ENCODE data around the gene PHF1. TPM values are rescaled to one million over a fixed set of nuclear protein-coding genes. Genes with fewer than 3 reads are reported as not detected.
A peak's percentile ranks its signal among the peaks of the same experiment; 100 is the strongest.

Gene PHF1
- total and polyA plus RNA-seq, 4 experiments from 2014 or later, result 61.2 to 220 (median 151) TPM

- CTCF ChIA-PET (ENCODE audit: partially characterized antibody), result no interaction called here
- no peaks in the 10 kb centered on the region for H3K27me3 ChIP-seq (ENCODE audit: insufficient read depth, low read length)
- Mint-ChIP-seq H3K27me3 (no peaks in the 10 kb centered on the region), H3K27ac (peak overlapping the region in 5 of 7 donors; percentile 5 to 87 (median 79)), H3K36me3 (peaks cover 47 to 71% of the 10 kb centered on the region in 2 donors), H3K4me3 (no peak overlapping the region), H3K4me1 (peaks cover 0 to 5% (median under 1%) of the 10 kb centered on the region in 4 donors), H3K9me3 (peaks cover 0 to 2% (median 0%) of the 10 kb centered on the region in 8 donors)
- H3K36me3 ChIP-seq (ENCODE audit: insufficient read depth, low read length), result peaks cover 64% of the 10 kb centered on the region
- DNase-seq, result no peak
- no peak overlapping the region for H3K4me3 ChIP-seq (ENCODE audit: low read length in 2 of 2)
- POLR2A ChIA-PET (ENCODE audit: partially characterized antibody), result interaction anchor here (0.7 to 0.9 kb wide), 3 partner anchors 8 to 16 kb away, joined by 3 to 4 read pairs (median 3); partner anchors contain the start of gene ZBTB9
- no peaks in the 10 kb centered on the region for H3K9me3 ChIP-seq (ENCODE audit: control insufficient read depth in 1 of 2, low read length in 2 of 2)
- H3K27ac ChIP-seq (ENCODE audit: low read depth, low read length), result no peak overlapping the region
- H3K4me1 ChIP-seq (ENCODE audit: insufficient read depth, low read length), result no peaks in the 10 kb centered on the region
- intact Hi-C loops (cut with micrococcal nuclease), result no loop called here
Measured at GRCh38 chr6:33438978-33439594, 28.3 kb downstream of the PHF1 start.

GRCh38 chr6:33439956-33440648 lies 29.3 kb downstream of the PHF1 start:
- H3K27ac Mint-ChIP-seq, result peak overlapping the region in 4 of 7 donors; percentile 16 to 86 (median 80)
- ChIA-PET POLR2A (ENCODE audit: partially characterized antibody) (interaction anchor here (0.7 kb wide), 1 partner anchor 10 kb away, joined by 4 read pairs; no protein-coding TSS in a partner anchor), CTCF (ENCODE audit: partially characterized antibody) (interaction anchor here (0.7 kb wide), 1 partner anchor 11 kb away, joined by 3 read pairs; no protein-coding TSS in a partner anchor)
- H3K4me3 ChIP-seq (ENCODE audit: low read length in 2 of 2), result no peak overlapping the region
- H3K36me3 Mint-ChIP-seq, result peaks cover 47 to 75% of the 10 kb centered on the region in 2 donors
- H3K27me3 ChIP-seq (ENCODE audit: insufficient read depth, low read length), result no peaks in the 10 kb centered on the region
- H3K4me1 ChIP-seq (ENCODE audit: insufficient read depth, low read length), result no peaks in the 10 kb centered on the region
- peaks cover 0 to 4% (median under 1%) of the 10 kb centered on the region in 4 donors for H3K4me1 Mint-ChIP-seq
- peaks cover 66% of the 10 kb centered on the region for H3K36me3 ChIP-seq (ENCODE audit: insufficient read depth, low read length)
- intact Hi-C loops (cut with micrococcal nuclease), result no loop called here
- DNase-seq, result no peak
- H3K9me3 Mint-ChIP-seq, result peaks cover 0 to 2% (median 0%) of the 10 kb centered on the region in 8 donors
- H3K27me3 Mint-ChIP-seq, result no peaks in the 10 kb centered on the region
- H3K9me3 ChIP-seq (ENCODE audit: control insufficient read depth in 1 of 2, low read length in 2 of 2), result no peaks in the 10 kb centered on the region
- no peak overlapping the region for H3K4me3 Mint-ChIP-seq
- H3K27ac ChIP-seq (ENCODE audit: low read depth, low read length), result no peak overlapping the region

- Histone ChIP-seq H3K9me3 (ENCODE audit: control insufficient read depth in 1 of 2, low read length in 2 of 2) (no peaks in the 10 kb centered on the region), H3K36me3 (ENCODE audit: insufficient read depth, low read length) (peaks cover 59% of the 10 kb centered on the region), H3K27me3 (ENCODE audit: insufficient read depth, low read length) (no peaks in the 10 kb centered on the region), H3K4me1 (ENCODE audit: insufficient read depth, low read length) (no peaks in the 10 kb centered on the region), H3K4me3 (ENCODE audit: low read length in 2 of 2) (no peak overlapping the region), H3K27ac (ENCODE audit: low read depth, low read length) (no peak overlapping the region)
- POLR2A ChIA-PET (ENCODE audit: partially characterized antibody), result interaction anchor here (0.9 to 1.4 kb wide), 2 partner anchors 10 to 15 kb away, joined by 3 to 6 read pairs; no protein-coding TSS in a partner anchor
- intact Hi-C loops (cut with micrococcal nuclease), result no loop called here
- Mint-ChIP-seq H3K27ac (peak overlapping the region in 2 of 7 donors; percentile 29 to 74), H3K4me3 (no peak overlapping the region), H3K36me3 (peaks cover 41 to 71% of the 10 kb centered on the region in 2 donors), H3K27me3 (no peaks in the 10 kb centered on the region), H3K4me1 (peaks cover 0 to 4% (median under 1%) of the 10 kb centered on the region in 4 donors), H3K9me3 (peaks cover 0 to 2% (median 0%) of the 10 kb centered on the region in 8 donors)
- no peak for DNase-seq
- CTCF ChIA-PET (ENCODE audit: partially characterized antibody), result interaction anchor here (0.7 to 1.1 kb wide), 2 partner anchors 12 to 50 kb away, joined by 3 to 6 read pairs; no protein-coding TSS in a partner anchor
Measured at GRCh38 chr6:33440649-33441309, 30.0 kb downstream of the PHF1 start.

- no peak overlapping the region for H3K4me3 ChIP-seq (ENCODE audit: low read length in 2 of 2)
- no peak overlapping the region for H3K27ac ChIP-seq (ENCODE audit: low read depth, low read length)
- Mint-ChIP-seq H3K4me1 (peaks cover 0 to 4% (median under 1%) of the 10 kb centered on the region in 4 donors), H3K36me3 (peaks cover 40 to 71% of the 10 kb centered on the region in 2 donors), H3K4me3 (no peak overlapping the region), H3K27me3 (no peaks in the 10 kb centered on the region), H3K9me3 (peaks cover 0 to 2% (median 0%) of the 10 kb centered on the region in 8 donors), H3K27ac (peak overlapping the region in 2 of 7 donors; percentile 29 to 42)
- intact Hi-C loops (cut with micrococcal nuclease), result no loop called here
- ChIA-PET POLR2A (ENCODE audit: partially characterized antibody) (interaction anchor here (0.9 to 1.4 kb wide), 2 partner anchors 10 to 15 kb away, joined by 3 to 6 read pairs; no protein-coding TSS in a partner anchor), CTCF (ENCODE audit: partially characterized antibody) (interaction anchor here (1.1 kb wide), 1 partner anchor 51 kb away, joined by 6 read pairs; no protein-coding TSS in a partner anchor)
- H3K36me3 ChIP-seq (ENCODE audit: insufficient read depth, low read length), result peaks cover 57% of the 10 kb centered on the region
- H3K27me3 ChIP-seq (ENCODE audit: insufficient read depth, low read length), result no peaks in the 10 kb centered on the region
- DNase-seq, result no peak
- H3K9me3 ChIP-seq (ENCODE audit: control insufficient read depth in 1 of 2, low read length in 2 of 2), result no peaks in the 10 kb centered on the region
- no peaks in the 10 kb centered on the region for H3K4me1 ChIP-seq (ENCODE audit: insufficient read depth, low read length)
Measured at GRCh38 chr6:33441457-33441856, 30.6 kb downstream of the PHF1 start.

GRCh38 chr6:33442283-33442682 lies 31.5 kb downstream of the PHF1 start:
- intact Hi-C loops (cut with micrococcal nuclease), result no loop called here
- H3K27ac ChIP-seq (ENCODE audit: low read depth, low read length), result no peak overlapping the region
- ChIA-PET POLR2A (ENCODE audit: partially characterized antibody) (no interaction called here), CTCF (ENCODE audit: partially characterized antibody) (no interaction called here)
- H3K27me3 Mint-ChIP-seq, result no peaks in the 10 kb centered on the region
- H3K4me1 ChIP-seq (ENCODE audit: insufficient read depth, low read length), result no peaks in the 10 kb centered on the region
- peaks cover 0 to 4% (median 1%) of the 10 kb centered on the region in 4 donors for H3K4me1 Mint-ChIP-seq
- H3K9me3 Mint-ChIP-seq, result peaks cover 0 to 2% (median 0%) of the 10 kb centered on the region in 8 donors
- no peaks in the 10 kb centered on the region for H3K9me3 ChIP-seq (ENCODE audit: control insufficient read depth in 1 of 2, low read length in 2 of 2)
- H3K4me3 Mint-ChIP-seq, result no peak overlapping the region
- DNase-seq, result no peak
- H3K4me3 ChIP-seq (ENCODE audit: low read length in 2 of 2), result no peak overlapping the region
- H3K27ac Mint-ChIP-seq, result peak overlapping the region in 3 of 7 donors; percentile 9 to 92 (median 42)
- H3K36me3 ChIP-seq (ENCODE audit: insufficient read depth, low read length), result peaks cover 49% of the 10 kb centered on the region
- peaks cover 35 to 63% of the 10 kb centered on the region in 2 donors for H3K36me3 Mint-ChIP-seq
- no peaks in the 10 kb centered on the region for H3K27me3 ChIP-seq (ENCODE audit: insufficient read depth, low read length)

- Mint-ChIP-seq H3K36me3 (peaks cover 35 to 62% of the 10 kb centered on the region in 2 donors), H3K4me3 (no peak overlapping the region), H3K27ac (peak overlapping the region in 1 of 7 donors; percentile 77), H3K27me3 (no peaks in the 10 kb centered on the region), H3K9me3 (peaks cover 0 to 2% (median 0%) of the 10 kb centered on the region in 8 donors), H3K4me1 (peaks cover 0 to 4% (median 1%) of the 10 kb centered on the region in 4 donors)
- no peak overlapping the region for H3K27ac ChIP-seq (ENCODE audit: low read depth, low read length)
- DNase-seq, result no peak
- no peak overlapping the region for H3K4me3 ChIP-seq (ENCODE audit: low read length in 2 of 2)
- H3K27me3 ChIP-seq (ENCODE audit: insufficient read depth, low read length), result no peaks in the 10 kb centered on the region
- intact Hi-C loops (cut with micrococcal nuclease), result no loop called here
- H3K4me1 ChIP-seq (ENCODE audit: insufficient read depth, low read length), result no peaks in the 10 kb centered on the region
- H3K9me3 ChIP-seq (ENCODE audit: control insufficient read depth in 1 of 2, low read length in 2 of 2), result no peaks in the 10 kb centered on the region
- ChIA-PET CTCF (ENCODE audit: partially characterized antibody) (no interaction called here), POLR2A (ENCODE audit: partially characterized antibody) (interaction anchor here (0.6 kb wide), 1 partner anchor 153 kb away, joined by 4 read pairs; no protein-coding TSS in a partner anchor)
- H3K36me3 ChIP-seq (ENCODE audit: insufficient read depth, low read length), result peaks cover 49% of the 10 kb centered on the region
Measured at GRCh38 chr6:33443025-33443424, 32.2 kb downstream of the PHF1 start.
